Fibroblast of skin of right biceps (primary cell): ENCODE data around the gene GSTM3.
"Not testable (repeated sequence)": the region's sequence is repeated elsewhere in the genome, so short reads cannot be mapped to it uniquely, and the experiment has no call there.

ENCODE experiments used
- DNase-seq: peaks from one replicate; pipeline ENCODE4 v3.0.0-alpha.2; 2013

The GSTM3 gene

GRCh38 chr1:109725510-109725909 lies 15.3 kb downstream of the GSTM3 start:
- DNase-seq, result no peak

DNA sequence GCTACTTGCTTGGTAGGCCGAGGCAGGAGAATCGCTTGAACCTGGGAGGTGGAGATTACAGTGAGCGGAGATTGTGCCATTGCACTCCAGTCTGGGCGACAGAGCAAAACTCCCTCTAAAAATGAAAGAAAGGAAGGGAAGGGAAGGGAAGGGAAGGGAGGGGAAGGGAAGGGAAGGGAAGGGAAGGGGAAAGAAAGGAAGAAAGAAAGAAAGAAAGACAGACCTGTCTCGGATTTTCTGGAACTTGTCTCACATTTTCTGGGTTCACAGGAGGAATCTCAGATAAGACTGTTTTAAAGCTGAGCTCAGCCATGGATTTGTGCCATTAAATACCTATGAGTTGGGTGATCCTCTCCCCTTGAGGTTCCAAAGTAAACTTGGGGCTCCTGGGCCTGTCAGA lies 15.9 kb downstream of the GSTM3 start:
- DNase-seq, result no peak

DNA sequence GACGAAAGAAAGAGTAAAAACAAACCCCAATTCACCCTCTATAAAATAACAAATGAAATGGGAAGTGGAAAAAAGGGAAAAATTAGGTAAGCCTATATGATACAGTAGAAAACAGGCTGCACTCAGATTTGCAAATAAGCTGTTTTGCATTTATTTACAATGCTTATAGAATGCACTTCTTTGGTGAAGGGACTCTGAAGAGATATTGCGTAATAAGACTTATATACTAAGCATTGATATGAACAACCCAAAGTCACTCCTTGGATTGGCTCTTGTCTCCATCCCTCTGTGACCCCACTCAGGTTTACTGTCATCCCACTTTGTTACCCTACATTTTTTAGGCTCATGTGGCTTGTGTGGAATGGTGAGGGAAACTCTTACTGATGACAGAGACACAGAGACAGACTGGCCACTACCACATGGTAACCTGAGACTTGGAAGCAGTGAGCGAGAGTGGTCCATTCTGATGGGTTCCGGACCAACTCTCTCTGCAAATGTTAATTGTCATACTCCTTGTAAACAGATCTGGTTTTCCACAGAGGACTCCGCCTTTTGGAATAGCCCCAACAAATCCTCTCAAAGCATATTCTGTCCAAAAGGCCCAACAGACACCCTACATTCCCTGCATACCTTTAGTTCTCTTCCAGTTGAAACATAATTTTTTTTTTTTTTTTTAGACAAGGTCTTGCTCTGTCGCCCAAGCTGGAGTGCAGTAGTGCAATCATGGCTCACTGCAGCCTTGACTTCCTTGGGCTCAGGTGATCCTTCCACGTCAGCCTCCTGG lies 17.7 kb downstream of the GSTM3 start:
- peak; percentile 45 for DNase-seq

DNA sequence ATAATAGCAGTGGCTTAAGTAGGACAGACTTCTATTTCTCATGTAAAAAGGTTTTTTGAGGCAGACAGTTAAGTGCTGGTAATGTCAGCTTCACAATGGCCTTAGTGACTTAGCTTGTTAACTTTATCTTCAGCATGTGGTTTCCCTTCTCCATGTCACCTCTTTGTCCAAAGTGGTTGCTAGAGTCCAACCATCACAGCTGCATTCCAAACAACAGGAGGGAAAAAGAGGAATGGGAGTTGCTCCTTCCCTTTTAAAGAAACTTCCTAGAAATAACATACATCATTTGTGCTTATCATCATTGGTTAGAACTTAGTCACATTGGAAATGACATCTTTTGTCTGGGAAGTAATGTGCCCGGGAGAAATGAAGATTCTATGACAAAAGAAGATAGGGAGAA lies 18.9 kb downstream of the GSTM3 start:
- DNase-seq, result no peak

GRCh38 chr1:109721042-109721441 lies 19.8 kb downstream of the GSTM3 start:
- DNase-seq, result peak; percentile 15

GRCh38 chr1:109719337-109719837 lies 21.5 kb downstream of the GSTM3 start:
- DNase-seq, result peak; percentile 57

- DNase-seq, result peak; percentile 14
Observed at GRCh38 chr1:109718495-109718894, 22.3 kb downstream of the GSTM3 start.

GRCh38 chr1:109717729-109718128 lies 23.1 kb downstream of the GSTM3 start:
- DNase-seq, result no peak

- DNase-seq, result no peak
Observed at GRCh38 chr1:109716570-109717090, 24.2 kb downstream of the GSTM3 start.

GRCh38 chr1:109716121-109716520 lies 24.7 kb downstream of the GSTM3 start:
- no peak for DNase-seq

- DNase-seq, result no peak
Observed at GRCh38 chr1:109714661-109715372, 26.0 kb downstream of the GSTM3 start.

DNA sequence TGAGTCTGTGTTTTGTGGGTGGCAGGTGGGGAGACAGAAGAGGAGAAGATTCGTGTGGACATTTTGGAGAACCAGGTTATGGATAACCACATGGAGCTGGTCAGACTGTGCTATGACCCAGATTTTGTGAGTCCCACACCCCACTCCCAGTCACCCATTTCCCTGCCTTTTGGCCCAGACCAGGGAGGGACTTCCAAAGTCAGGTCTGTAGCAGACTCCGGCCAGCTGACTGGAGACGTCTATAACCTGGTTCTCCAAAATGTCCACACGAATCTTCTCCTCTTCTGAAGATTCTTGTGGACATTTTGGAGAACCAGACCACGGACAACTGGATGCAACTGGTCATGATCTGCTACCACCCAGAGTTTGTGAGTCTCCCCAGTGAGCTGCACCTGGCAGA lies 27.2 kb downstream of the GSTM3 start:
- no peak for DNase-seq

DNA sequence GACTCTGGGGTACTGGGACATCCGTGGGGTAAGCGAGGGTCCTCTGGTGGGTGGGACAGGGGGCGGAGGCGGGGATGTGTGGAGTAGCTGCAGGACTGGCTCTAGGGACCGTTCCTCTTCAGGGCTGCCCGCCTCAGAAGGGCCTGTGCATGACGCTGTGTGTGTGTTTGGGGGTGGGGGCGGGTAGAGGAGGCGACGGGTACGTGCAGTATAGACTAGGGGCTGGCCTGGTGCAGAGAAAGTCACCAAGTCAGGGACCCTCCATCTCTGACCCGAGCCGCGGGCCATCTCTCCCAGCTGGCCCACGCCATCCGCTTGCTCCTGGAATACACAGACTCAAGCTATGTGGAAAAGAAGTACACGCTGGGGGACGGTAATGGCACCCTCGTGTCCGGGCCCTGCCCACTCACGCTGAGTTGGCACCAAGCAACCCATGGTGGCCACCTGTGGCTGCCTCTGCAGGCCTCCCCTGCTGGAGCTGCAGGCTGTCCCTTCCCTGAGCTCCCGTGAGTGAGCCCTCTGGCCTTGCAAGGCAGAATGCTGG lies 28.4 kb downstream of the GSTM3 start:
- no peak for DNase-seq

- peak; percentile 23 for DNase-seq
Observed at GRCh38 chr1:109711593-109712320, 29.1 kb downstream of the GSTM3 start, which contains the start of gene GSTM5. GSTM5 (plus strand) TSS chr1:109712251; CDS start chr1:109712313, 62 bp downstream.

DNA sequence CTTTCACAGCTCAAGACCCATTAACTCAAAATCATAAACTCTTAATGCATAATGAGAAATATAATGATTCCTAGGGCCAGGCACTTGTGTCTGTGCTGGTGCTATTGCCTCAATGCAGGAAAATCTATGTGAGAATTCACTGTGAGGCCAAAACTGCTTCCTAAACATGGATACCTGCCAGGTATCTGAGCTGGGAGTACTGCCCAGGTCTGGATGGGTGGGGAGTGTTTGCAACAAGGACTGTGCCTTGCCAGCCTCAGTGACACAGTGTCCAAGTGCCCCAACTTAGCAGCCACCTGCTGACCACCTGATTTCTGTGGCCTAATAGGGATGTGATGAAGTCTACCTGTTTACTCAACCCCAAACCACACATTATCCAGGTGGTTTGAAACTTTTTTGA lies 31.0 kb downstream of the GSTM3 start:
- DNase-seq, result not testable (repeated sequence)

DNA sequence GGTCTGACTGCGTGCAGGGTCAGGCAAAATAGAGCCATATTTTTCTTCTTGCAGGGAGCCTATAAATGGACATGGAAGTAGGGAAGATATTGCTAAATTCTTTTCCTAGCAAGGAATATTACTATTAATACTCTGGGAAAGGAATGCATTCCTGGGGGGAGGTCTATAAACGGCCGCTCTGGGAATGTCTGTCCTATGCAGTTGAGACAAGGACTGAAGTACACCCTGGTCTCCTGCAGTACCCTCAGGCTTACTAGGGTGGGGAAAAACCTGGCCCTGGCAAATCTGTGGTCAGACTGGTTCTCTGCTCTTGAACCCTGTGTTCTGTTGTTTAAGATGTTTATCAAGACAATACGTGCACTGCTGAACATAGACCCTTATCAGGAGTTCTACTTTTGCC lies 31.9 kb downstream of the GSTM3 start:
- DNase-seq, result not testable (repeated sequence)

DNA sequence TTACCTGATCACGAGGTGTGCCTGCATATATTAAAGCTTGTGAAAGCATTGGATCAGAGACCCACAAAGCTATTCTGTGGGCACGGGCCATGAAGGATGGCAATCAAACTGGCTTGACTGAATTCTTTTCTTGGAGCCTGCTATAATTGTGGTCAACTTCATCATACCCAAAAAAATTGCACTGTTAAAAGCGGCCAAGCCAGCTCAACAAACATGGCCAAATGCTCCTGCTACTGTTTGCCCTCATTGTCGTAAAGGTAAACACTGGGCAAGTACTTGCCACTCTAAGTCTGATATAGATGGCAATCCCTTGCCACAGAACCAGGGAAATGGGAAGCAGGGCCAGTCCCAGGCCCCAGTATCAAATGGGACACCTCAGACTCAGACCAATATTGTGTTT lies 35.4 kb downstream of the GSTM3 start:
- DNase-seq, result no peak

DNA sequence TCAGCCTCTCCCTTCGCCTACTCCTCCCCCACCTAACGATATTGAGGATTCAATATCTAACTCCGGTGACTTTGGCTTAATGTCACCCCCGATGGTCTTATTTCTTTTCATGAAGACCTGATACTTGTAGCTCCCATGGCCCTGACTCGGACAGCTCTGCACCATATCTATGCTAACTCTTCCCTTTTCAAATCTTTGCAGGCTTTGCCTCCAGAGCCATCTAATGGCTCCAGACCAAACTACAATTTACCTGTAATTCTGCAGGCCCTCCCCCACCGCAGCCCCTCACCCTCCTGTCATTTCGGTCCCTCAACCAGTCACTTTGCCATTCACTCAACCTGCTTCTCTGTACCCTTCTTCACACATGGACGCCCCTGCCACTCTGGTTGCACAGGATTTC lies 36.7 kb downstream of the GSTM3 start:
- DNase-seq, result no peak

GRCh38 chr1:109702940-109703339 lies 37.9 kb downstream of the GSTM3 start:
- not testable (repeated sequence) for DNase-seq

GRCh38 chr1:109697861-109698260 lies 43.0 kb downstream of the GSTM3 start:
- not testable (repeated sequence) for DNase-seq

GRCh38 chr1:109697066-109697465 lies 43.8 kb downstream of the GSTM3 start:
- no peak for DNase-seq

DNA sequence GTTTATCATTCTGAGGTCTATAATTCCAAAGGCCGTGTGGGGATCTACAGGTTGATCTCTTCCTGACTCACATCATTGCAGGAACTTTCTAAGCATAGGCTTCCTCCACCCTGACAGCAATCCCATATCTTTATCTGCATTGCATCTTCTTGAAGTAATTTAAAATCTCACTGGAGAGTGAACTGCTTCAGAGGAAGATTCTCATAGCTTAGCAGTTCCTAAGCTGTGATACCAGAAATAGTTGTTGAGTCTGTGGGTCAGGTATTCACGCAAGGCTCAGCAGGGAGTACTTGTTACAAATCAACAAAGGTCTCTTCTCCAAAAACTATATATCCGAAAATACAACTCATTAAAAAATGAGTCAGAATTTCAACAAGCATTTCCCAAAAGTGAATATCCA lies 45.7 kb downstream of the GSTM3 start:
- not testable (repeated sequence) for DNase-seq

DNA sequence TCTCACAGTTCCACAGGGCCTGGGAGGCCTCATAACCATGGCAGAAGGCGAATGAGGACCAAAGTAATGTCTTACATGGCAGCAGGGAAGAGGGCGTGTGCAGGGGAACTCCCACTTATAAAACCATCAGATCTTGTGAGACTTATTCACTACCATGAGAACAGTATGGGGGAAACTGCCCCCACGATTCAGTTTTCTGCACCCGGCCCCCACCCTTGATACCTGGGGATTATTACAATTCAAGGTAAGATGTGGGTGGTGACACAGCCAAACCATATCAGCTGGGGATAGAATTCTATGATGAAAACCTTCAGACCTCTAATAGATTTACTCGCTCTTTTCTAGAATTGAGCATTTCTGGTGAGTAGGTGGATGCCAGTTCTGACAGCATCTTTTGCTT lies 46.4 kb downstream of the GSTM3 start:
- DNase-seq, result not testable (repeated sequence)
